Small intestine (tissue), 7 donors: ENCODE results near the gene NPAS2. TPM values are rescaled to one million over a fixed set of nuclear protein-coding genes. Genes with fewer than 3 reads are reported as not detected.

Source experiments
- DNase-seq, 2 donors: peaks; one replicate each; pipeline versions ENCODE4 v3.0.0 to v3.0.0-alpha.2; 2013
- FAIRE-seq: peaks from 2 replicates; lab custom pipeline; 2012; peaks lifted over from hg19 to GRCh38; lab: Jason Lieb, UNC
- H3K27ac ChIP-seq, 3 donors: one replicate each; pipeline ENCODE4 v1.5.1; 2013; ENCODE audit warnings: low read length in 2 of 3, mild to moderate bottlenecking in 2 of 3, control low read depth in 1 of 3, inconsistent platforms in 1 of 3, low read depth in 1 of 3, moderate library complexity in 1 of 3
- H3K27me3 ChIP-seq, 3 donors: one replicate each; pipeline ENCODE4 v1.6.1; 2013; ENCODE audit warnings: low read length in 3 of 3, inconsistent platforms in 1 of 3; ENCODE audit not compliant: control insufficient read depth in 3 of 3, insufficient read depth in 3 of 3
- H3K36me3 ChIP-seq, 3 donors: one replicate each; pipeline ENCODE4 v1.6.1; 2013; ENCODE audit warnings: low read length in 3 of 3, inconsistent platforms in 1 of 3, low read depth in 1 of 3, mild to moderate bottlenecking in 1 of 3, moderate library complexity in 1 of 3; ENCODE audit not compliant: control insufficient read depth in 3 of 3, insufficient read depth in 2 of 3
- H3K4me1 ChIP-seq, 3 donors: one replicate each; pipeline ENCODE4 v1.6.1; 2013; ENCODE audit warnings: low read length in 2 of 3, inconsistent platforms in 1 of 3, low read depth in 1 of 3, mild to moderate bottlenecking in 1 of 3, moderate library complexity in 1 of 3; ENCODE audit not compliant: control insufficient read depth in 3 of 3, insufficient read depth in 2 of 3
- H3K4me3 ChIP-seq, 3 donors: one replicate each; pipeline ENCODE4 v1.5.1; 2013; ENCODE audit warnings: low read length in 3 of 3, control low read depth in 1 of 3, inconsistent platforms in 1 of 3, low read depth in 1 of 3, mild to moderate bottlenecking in 1 of 3, moderate library complexity in 1 of 3
- H3K9me3 ChIP-seq, 2 donors: one replicate each; pipeline ENCODE4 v1.6.1; 2013; ENCODE audit warnings: low read depth in 1 of 2, low read length in 1 of 2; ENCODE audit not compliant: control insufficient read depth in 2 of 2, insufficient read depth in 1 of 2
- whole genome bisulfite sequencing, 3 donors: extraction: QIAGEN DNeasy Blood & Tissue Kit; methylation state at CpG; one replicate each; pipeline ENCODE4 v1.1.7; 2013; 5-methylcytosine and 5-hydroxymethylcytosine counted together
- polyA plus RNA-seq, 4 donors: library from polyadenylated mRNA; stranded (reverse) in 3 of 4; unstranded in 1 of 4; fragments of 200-250 nt in 3 of 4; fragments of 120-200 nt in 1 of 4; gene quantifications; one replicate each; pipeline versions ENCODE4 v1.2.1 to v1.2.3, GENCODE V29; 2013
- donor health status: healthy with polysubstance abuse.
- donor health status: control.
- donor health status: control.
- donor health status: Bipolar disorder and iron deficiency.
- donor health status: healthy.

NPAS2 gene
- polyA plus RNA-seq, 4 donors: 23.9 to 34.2 (median 26.3) TPM

DNA sequence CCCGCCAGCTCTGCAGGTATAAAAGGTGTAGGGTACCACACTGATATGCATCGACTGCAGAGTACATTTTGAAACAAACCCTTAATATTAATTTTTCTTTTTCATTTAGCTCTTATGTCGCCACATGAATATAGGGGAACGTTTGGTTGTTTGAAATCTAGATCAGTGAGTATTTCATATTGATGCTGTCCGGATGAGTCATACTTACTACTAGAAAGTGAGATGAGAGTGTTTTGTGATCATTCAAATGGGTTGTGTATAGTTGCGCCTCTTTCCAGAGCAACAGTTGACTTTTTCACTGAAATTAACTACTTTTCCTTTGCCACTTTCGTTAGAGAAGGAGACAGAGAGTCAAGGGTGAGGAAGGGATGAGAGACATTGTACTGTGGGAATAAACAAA lies 24.6 kb downstream of the NPAS2 start:
- H3K4me1 ChIP-seq: peaks cover 0 to 13% (median 3%) of the 10 kb centered on the region in 3 donors
- no peaks in the 10 kb centered on the region for H3K27me3 ChIP-seq
- no peaks in the 10 kb centered on the region for H3K9me3 ChIP-seq
- DNase-seq (no peak), FAIRE-seq (no peak)
- no peak overlapping the region for H3K27ac ChIP-seq
- no peak overlapping the region for H3K4me3 ChIP-seq
- WGBS, 3 donors: 65 to 86% (median 72%) methylated on average over 7 of the region's 7 CpGs
- H3K36me3 ChIP-seq: peaks cover 0 to 4% (median 0%) of the 10 kb centered on the region in 3 donors

DNA sequence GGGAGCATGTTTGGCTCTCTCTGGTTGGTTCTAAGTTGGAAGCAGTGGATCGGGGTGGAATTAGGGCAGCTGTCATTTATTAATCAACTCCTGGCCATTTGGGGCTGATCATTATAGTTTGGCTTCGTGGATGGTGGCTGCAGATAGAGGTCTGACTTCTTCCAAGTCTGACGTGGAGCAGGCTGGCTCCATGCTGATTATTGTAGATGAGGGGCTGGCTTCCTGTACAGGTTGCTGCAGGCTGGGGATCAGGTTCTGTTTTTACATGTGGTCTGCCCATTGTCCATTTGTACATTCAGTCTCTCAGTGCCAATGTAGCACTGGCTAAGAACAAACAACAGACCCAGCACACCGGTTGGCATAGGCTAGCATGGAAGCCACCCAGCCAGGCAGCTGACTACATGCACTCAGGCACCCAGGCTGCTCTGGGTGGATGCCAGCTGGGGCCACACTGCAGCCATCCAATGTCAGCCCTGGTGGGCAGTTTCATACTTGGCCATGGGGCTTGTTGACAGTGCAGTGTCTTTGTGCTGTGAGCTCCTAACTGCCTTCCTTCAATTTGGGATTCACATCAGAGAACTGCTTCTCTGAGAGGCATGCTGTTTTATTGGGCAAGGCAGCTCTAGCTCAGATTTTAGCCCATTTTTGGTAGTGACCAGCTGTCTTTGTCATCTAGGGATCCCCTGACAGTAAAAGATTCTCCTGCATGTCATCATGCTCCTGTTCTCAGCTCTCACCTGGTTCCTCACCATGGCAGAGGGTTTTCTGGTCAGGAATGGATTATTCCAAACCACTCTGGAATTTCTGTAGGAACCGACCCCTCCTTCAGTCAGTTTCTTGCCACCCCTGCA lies 25.4 kb downstream of the NPAS2 start:
- Histone ChIP-seq H3K9me3 (no peaks in the 10 kb centered on the region), H3K36me3 (peaks cover 0 to 4% (median 0%) of the 10 kb centered on the region in 3 donors), H3K27me3 (no peaks in the 10 kb centered on the region), H3K4me3 (no peak overlapping the region), H3K27ac (no peak overlapping the region), H3K4me1 (peaks cover 0 to 13% (median 3%) of the 10 kb centered on the region in 3 donors)
- 84 to 90% (median 89%) methylated on average over 5 of the region's 5 CpGs for WGBS, 3 donors
- DNase-seq (no peak), FAIRE-seq (no peak)

DNA sequence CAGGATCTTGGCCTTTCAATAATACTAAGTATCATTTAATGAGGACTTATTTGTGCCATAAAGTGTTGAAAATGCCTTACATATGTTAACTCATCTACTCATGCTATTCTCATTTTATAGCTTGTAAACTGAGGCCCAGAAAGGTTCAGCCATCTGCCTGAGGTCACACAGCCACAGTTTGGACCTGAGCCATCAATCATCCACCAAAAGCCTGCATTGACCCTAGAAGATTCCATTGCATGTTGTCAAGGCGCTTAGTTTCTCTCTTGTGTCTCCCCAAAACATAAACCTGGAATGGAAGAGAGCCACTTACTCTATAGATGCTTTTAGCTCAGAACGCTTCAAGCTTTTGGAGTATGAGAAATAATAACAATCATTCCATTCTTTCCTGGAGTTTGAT lies 26.8 kb downstream of the NPAS2 start:
- Histone ChIP-seq H3K4me1 (peaks cover 0 to 13% (median 3%) of the 10 kb centered on the region in 3 donors), H3K36me3 (peaks cover 0 to 4% (median 0%) of the 10 kb centered on the region in 3 donors), H3K4me3 (no peak overlapping the region), H3K27ac (no peak overlapping the region), H3K9me3 (no peaks in the 10 kb centered on the region), H3K27me3 (no peaks in the 10 kb centered on the region)
- WGBS, 3 donors: 93 to 94% (median 93%) methylated on average over 2 of the region's 2 CpGs
- FAIRE-seq (no peak), DNase-seq (no peak)

DNA sequence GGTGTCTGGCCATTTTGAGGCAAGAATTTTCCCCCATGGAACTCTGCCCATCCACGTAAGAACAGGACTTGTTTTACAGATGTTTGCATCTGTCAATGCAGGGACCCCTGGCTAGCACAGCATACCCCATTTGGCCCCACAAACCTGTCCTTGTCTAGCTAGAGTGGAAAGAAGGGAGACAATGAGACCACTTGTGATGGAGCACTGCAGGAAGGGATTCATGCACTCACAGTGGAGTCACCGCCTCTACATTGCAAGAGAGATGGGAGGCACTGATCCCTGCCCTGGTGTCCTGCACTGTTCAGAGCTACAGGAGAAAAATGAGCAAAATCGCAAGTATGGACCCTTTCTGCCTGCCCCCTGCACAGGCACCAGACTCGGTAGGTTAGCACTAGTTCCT lies 32.5 kb downstream of the NPAS2 start:
- H3K4me3 ChIP-seq: no peak overlapping the region
- no peaks in the 10 kb centered on the region for H3K36me3 ChIP-seq
- no peaks in the 10 kb centered on the region for H3K4me1 ChIP-seq
- DNase-seq (no peak), FAIRE-seq (no peak)
- no peaks in the 10 kb centered on the region for H3K27me3 ChIP-seq
- H3K9me3 ChIP-seq: no peaks in the 10 kb centered on the region
- 86 to 94% (median 89%) methylated on average over 4 of the region's 4 CpGs for WGBS, 3 donors
- no peak overlapping the region for H3K27ac ChIP-seq

DNA sequence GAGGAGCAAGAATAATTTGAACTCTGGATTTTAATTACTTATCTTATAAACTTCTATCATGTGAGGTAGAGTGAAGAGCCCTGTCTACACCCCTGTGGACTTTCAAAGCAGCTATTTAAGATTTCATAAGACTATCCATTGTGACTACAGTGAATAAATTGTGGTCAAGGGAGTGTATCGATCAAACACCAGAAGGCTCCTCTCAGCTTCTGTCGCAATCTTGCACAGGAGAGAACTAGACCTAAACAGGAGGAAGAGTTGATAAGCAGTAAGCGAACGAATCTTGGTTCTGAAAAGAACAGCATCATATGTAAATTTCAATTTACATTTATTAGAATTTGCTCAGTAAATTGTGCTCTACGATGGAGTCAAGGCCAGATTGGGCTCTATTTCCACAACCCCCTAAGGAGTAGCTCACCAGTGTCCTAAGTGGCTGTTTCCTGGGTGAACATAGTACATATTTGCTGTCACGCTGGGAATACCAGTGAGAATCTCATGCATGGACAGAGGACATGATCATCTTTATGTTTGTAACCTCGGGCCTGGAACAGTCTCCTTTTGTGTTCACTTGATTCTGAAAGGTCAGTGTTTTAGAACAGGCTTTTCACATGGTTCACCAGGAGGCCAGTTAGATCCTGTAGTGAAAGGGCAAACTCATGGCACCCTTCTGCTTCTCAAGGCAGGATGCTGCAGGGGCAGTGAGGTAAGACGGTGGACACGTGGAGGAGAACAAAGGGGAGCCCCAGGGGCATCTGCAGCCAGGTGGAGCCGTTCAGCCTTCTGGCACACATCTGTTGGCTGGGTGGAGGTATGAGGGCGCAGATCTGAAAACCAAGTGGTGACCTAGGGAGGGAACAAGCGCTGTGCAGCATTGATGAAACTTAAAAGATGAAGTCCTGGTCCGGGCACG lies 33.3 kb downstream of the NPAS2 start:
- Histone ChIP-seq H3K9me3 (no peaks in the 10 kb centered on the region), H3K36me3 (no peaks in the 10 kb centered on the region), H3K4me1 (no peaks in the 10 kb centered on the region), H3K27me3 (no peaks in the 10 kb centered on the region), H3K27ac (no peak overlapping the region), H3K4me3 (no peak overlapping the region)
- no peak for DNase-seq
- WGBS, 3 donors: 82 to 85% (median 84%) methylated on average over 14 of the region's 14 CpGs
- FAIRE-seq: no peak

DNA sequence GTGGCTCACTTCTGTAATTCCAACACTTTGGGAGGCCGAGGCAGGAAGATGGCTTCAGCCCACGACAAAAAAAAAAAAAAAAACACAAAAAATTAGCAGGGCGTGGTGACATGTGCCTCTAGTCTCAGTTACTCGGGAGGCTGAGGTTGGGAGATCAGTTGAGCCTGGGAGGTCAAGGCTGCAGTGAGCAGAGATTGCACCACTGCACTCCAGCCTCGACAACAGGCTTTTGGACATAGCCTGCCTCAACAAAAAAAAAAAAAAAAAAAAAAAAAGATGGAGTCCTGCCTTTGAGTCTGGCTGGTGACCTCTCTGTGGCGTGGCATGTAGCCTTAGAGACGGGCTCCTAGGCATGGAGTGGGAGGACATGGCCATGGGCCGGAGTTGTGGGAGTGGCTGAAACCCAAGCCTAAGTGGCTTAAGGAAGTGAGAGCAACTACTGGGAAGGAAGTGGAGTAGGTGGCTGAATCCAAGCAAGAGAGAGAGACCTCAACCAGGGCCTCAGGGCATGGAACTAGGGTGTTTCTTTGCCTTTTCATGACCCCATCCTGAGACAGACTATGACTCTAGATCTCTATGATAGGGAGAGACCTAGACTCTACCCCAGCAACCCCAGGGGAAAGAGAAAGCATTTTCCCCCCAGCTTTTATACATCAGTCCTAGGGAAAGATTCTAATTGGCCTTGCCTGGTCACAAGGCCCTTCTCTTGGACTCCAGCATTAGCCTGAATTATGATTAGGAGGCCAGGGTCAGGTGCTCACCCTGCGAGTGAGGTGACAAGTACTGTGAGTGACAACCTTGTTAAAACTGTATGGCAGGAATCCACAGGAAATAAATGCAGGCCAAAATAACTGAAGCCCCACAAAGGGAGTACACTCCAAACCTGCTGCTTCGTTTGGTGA lies 34.2 kb downstream of the NPAS2 start:
- Histone ChIP-seq H3K4me1 (no peaks in the 10 kb centered on the region), H3K36me3 (no peaks in the 10 kb centered on the region), H3K9me3 (no peaks in the 10 kb centered on the region), H3K27me3 (no peaks in the 10 kb centered on the region), H3K4me3 (no peak overlapping the region), H3K27ac (no peak overlapping the region)
- 85 to 87% (median 87%) methylated on average over 10 of the region's 10 CpGs for WGBS, 3 donors
- no peak for FAIRE-seq
- DNase-seq: peak in 1 of 2 donors; percentile 22

DNA sequence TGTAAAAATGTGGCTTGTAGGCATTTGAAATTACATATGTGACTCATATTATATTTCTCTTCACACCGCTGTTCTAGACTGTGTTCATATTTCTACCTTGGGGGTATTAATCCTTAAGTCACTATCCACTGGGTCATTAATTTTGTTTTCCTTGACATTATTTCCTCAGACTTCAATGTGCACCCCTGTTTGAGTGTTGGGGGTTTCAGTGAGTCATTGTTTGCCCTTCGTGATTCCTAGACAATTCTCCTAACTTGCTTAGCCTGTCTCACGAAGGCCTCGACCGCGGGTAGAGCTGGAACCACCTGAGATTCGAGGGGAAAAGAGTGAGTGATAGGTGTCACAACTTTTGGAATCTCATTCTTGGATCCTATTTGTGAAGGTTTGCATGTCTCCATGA lies 35.1 kb downstream of the NPAS2 start:
- WGBS, 3 donors: 89 to 93% (median 92%) methylated on average over 7 of the region's 7 CpGs
- no peak for FAIRE-seq
- Histone ChIP-seq H3K4me3 (no peak overlapping the region), H3K27me3 (no peaks in the 10 kb centered on the region), H3K27ac (no peak overlapping the region), H3K9me3 (no peaks in the 10 kb centered on the region), H3K36me3 (no peaks in the 10 kb centered on the region), H3K4me1 (no peaks in the 10 kb centered on the region)
- DNase-seq: no peak

DNA sequence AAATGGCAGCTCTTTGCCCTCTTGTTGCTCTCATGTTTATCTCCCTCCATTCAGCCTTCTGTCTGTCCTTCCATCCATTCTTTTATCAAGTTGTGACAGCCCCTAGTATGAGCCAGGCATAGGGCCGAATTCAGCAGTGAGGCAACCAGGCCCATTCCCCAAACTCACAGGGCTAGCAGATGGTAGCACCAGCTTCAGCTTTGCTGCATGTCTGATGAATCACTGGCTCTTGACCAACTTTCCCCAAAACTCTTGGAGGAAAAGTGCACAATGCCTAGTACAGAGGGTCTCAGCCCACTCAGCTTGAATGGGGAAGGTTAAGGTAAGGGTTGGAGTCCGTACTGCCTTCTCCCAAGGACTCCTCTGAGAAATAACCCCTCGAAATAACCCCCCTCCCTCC lies 35.7 kb downstream of the NPAS2 start:
- WGBS, 3 donors: 92 to 96% (median 92%) methylated on average over 3 of the region's 3 CpGs

More for the DNA sequence above, 35.7 kb downstream of the NPAS2 start:
- Histone ChIP-seq H3K36me3 (no peaks in the 10 kb centered on the region), H3K4me1 (no peaks in the 10 kb centered on the region), H3K27ac (no peak overlapping the region), H3K9me3 (no peaks in the 10 kb centered on the region), H3K27me3 (no peaks in the 10 kb centered on the region), H3K4me3 (no peak overlapping the region)
- DNase-seq (no peak), FAIRE-seq (no peak)
